Peyer's patch (tissue), 4 donors: Measurements from ENCODE around the gene ABCA5.

Experiments
- POLR2A ChIP-seq, 2 donors: fragments of 450-650 bp; IDR thresholded peaks; one replicate each; pipeline ENCODE4 v1.5.1; 2017; ENCODE audit warnings: antibody characterized with exemption in 2 of 2, mild to moderate bottlenecking in 2 of 2, moderate library complexity in 2 of 2
- TF ChIP-seq, protein P1 (sequence below), 6 experiments: fragments of 450-650 bp in 4 of 6; fragments of 200-600 bp in 2 of 6; sonication (generic) in 1 of 6; IDR thresholded peaks; one replicate each; pipeline ENCODE4 v1.5.1; 2017 to 2019; ENCODE audit warnings: antibody characterized with exemption in 6 of 6, mild to moderate bottlenecking in 3 of 6, moderate library complexity in 1 of 6

DNA sequence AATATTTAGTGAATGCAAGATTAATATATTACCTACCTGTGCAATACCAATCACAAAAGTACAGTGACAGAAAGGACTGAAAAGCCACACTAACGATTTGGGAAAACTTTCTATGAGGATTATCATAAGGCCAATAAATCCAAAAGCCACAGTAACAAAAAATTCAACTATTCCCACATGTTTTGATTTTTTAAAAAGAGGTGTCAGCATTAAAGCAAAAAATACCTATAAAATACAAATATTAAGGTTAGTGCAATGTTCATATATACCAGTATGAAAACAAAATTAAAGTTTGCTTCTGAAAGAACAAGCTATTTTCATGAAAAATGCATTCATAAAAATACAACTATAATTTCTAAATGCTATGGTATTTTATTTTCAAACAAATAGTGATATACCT lies 24.3 kb downstream of the ABCA5 start:
- TF ChIP-seq, protein P1, sequence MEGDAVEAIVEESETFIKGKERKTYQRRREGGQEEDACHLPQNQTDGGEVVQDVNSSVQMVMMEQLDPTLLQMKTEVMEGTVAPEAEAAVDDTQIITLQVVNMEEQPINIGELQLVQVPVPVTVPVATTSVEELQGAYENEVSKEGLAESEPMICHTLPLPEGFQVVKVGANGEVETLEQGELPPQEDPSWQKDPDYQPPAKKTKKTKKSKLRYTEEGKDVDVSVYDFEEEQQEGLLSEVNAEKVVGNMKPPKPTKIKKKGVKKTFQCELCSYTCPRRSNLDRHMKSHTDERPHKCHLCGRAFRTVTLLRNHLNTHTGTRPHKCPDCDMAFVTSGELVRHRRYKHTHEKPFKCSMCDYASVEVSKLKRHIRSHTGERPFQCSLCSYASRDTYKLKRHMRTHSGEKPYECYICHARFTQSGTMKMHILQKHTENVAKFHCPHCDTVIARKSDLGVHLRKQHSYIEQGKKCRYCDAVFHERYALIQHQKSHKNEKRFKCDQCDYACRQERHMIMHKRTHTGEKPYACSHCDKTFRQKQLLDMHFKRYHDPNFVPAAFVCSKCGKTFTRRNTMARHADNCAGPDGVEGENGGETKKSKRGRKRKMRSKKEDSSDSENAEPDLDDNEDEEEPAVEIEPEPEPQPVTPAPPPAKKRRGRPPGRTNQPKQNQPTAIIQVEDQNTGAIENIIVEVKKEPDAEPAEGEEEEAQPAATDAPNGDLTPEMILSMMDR (IDR thresholded peaks at IDR 0.05): no peak
- no peak for TF ChIP-seq POLR2A (IDR thresholded peaks at IDR 0.05)
